ENCODE data around the gene FARP1. TPM values are rescaled to one million over a fixed set of nuclear protein-coding genes. Genes with fewer than 3 reads are reported as not detected.

The FARP1 gene
- total and polyA plus RNA-seq, 10 of the 15 experiments (the other 5 are each of a cell fraction or from before 2014, with no cell fraction given), result 0.17 to 6.9 (median 0.68) TPM

DNA sequence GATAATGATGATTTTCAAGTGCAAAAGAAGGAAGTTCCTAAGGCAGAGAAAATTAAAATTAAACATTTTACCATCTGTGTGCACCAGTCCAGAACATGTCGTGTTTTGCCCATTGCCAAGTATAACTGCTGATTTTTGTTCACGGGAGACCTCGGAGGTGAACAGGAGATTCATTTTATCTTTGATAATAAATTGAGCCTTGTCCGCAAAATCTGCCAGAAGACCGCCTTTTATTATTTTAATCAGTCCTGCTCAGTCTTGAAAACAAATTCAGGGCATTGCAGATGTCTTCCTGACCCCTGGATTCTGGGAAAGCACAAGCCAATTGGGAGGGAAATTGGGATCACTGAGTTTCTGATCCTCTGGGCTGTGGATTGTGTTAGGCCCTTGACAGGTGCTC is 268.1 kb downstream of the FARP1 start (continued):
- no peak for TF ChIP-seq ELK1 (IDR thresholded peaks at IDR 0.05; ENCODE audit: low read depth, low read length)
- no peak for TF ChIP-seq SMARCA5 (IDR thresholded peaks at IDR 0.05)
- no peak for TF ChIP-seq CREB1 (IDR thresholded peaks at IDR 0.05; ENCODE audit: low read depth)
- TF ChIP-seq BHLHE40 (IDR thresholded peaks at IDR 0.05; ENCODE audit: borderline replicate concordance in 1 of 2, low read depth in 2 of 2, low read length in 1 of 2), result no peak

- ChIA-PET SMC1A (ENCODE audit: uncharacterized antibody, unreplicated experiment) (no interaction called here), POLR2A (no interaction called here), RAD21 (ENCODE audit: unreplicated experiment) (no interaction called here), CTCF (no interaction called here)
- in situ Hi-C loops (cut with MboI), result no loop called here
- no peaks in the 10 kb centered on the region for H3K27me3 ChIP-seq (replicated peaks in 1 of 2; ENCODE audit: control insufficient read depth in 2 of 2, insufficient read depth in 2 of 2, low read length in 1 of 2)
- H3K36me3 ChIP-seq (ENCODE audit: control insufficient read depth in 2 of 2, insufficient read depth in 2 of 2, low read length in 1 of 2), result no peaks in the 10 kb centered on the region
- ATAC-seq (no peak), FAIRE-seq (no peak), DNase-seq (ENCODE audit: low read depth, low spot score) (no peak)
- no peak overlapping the region for H3K4me3 ChIP-seq
- no TSS peak for BruUV-seq (replicated peaks)
- H3K4me1 ChIP-seq (ENCODE audit: control insufficient read depth, insufficient read depth, low read length), result no peaks in the 10 kb centered on the region
- no peaks in the 10 kb centered on the region for H3K79me2 ChIP-seq (ENCODE audit: control insufficient read depth, insufficient read depth, low read length)
- no peak overlapping the region for H3K4me2 ChIP-seq (ENCODE audit: control insufficient read depth, insufficient read depth)
- H3K9ac ChIP-seq (ENCODE audit: control insufficient read depth, insufficient read depth, low read length), result no peak overlapping the region
- intact Hi-C loops (cut with micrococcal nuclease; ENCODE audit: unreplicated experiment), result no loop called here
- H4K20me1 ChIP-seq (ENCODE audit: control insufficient read depth, insufficient read depth), result no peaks in the 10 kb centered on the region
- H3K9me3 ChIP-seq (replicated peaks; ENCODE audit: control insufficient read depth, insufficient read depth, low read length), result no peaks in the 10 kb centered on the region
- H2AFZ ChIP-seq (ENCODE audit: control insufficient read depth, low read depth, low read length), result peak overlapping the region; percentile 30; the same call in 1 of the 2 replicates
- H3K27ac ChIP-seq (ENCODE audit: control insufficient read depth, insufficient read depth), result no peak overlapping the region
- WGBS (ENCODE audit: insufficient coverage, insufficient replicate concordance, low lambda C conversion rate, missing lambda C conversion rate), result 10% methylated on average over 16 of the region's 16 CpGs
- no peak for TF ChIP-seq ATF7 (IDR thresholded peaks at IDR 0.05; ENCODE audit: low read depth)
- TF ChIP-seq ZNF384 (IDR thresholded peaks at IDR 0.05; ENCODE audit: borderline replicate concordance, low read depth, low read length), result no peak
- no peak for TF ChIP-seq PML (IDR thresholded peaks at IDR 0.05; ENCODE audit: low read length)
- no peak for TF ChIP-seq NR2F1 (conservative IDR thresholded peaks at IDR 0.05)
- TF ChIP-seq RELB (IDR thresholded peaks at IDR 0.05; ENCODE audit: low read depth), result no peak
- no peak for TF ChIP-seq SIX5 (IDR thresholded peaks at IDR 0.05; ENCODE audit: low read depth, low read length, severe bottlenecking)
- no peak for TF ChIP-seq MXI1 (IDR thresholded peaks at IDR 0.05; ENCODE audit: low read depth, low read length)
- TF ChIP-seq ZNF207 (IDR thresholded peaks at IDR 0.05; ENCODE audit: borderline replicate concordance), result no peak
- no peak for TF ChIP-seq KAT2A (conservative IDR thresholded peaks at IDR 0.05; ENCODE audit: control insufficient read depth, low read depth, low read length)
- TF ChIP-seq, protein P1, sequence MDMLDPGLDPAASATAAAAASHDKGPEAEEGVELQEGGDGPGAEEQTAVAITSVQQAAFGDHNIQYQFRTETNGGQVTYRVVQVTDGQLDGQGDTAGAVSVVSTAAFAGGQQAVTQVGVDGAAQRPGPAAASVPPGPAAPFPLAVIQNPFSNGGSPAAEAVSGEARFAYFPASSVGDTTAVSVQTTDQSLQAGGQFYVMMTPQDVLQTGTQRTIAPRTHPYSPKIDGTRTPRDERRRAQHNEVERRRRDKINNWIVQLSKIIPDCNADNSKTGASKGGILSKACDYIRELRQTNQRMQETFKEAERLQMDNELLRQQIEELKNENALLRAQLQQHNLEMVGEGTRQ (IDR thresholded peaks at IDR 0.05; ENCODE audit: borderline replicate concordance, low read depth, low read length), result no peak
- TF ChIP-seq MTA3 (IDR thresholded peaks at IDR 0.05; ENCODE audit: borderline replicate concordance, low read length), result no peak
- TF ChIP-seq CEBPB (IDR thresholded peaks at IDR 0.05; ENCODE audit: borderline replicate concordance in 1 of 2, low read depth in 2 of 2, low read length in 2 of 2), result no peak
- TF ChIP-seq CREB1 (IDR thresholded peaks at IDR 0.05; ENCODE audit: low read depth), result no peak
- TF ChIP-seq IRF4 (IDR thresholded peaks at IDR 0.05; ENCODE audit: low read depth, low read length), result no peak
Measured at GRCh38 chr13:98411617-98412265, 268.8 kb downstream of the FARP1 start.
